NCI-H187 (cell line): ENCODE data around the gene COG5.
"Not testable (repeated sequence)": the region's sequence is repeated elsewhere in the genome, so short reads cannot be mapped to it uniquely, and the experiment has no call there.

ENCODE experiments used
- DNase-seq, 2 experiments: peaks; one replicate each; lab custom pipeline; 2025; lab: John Stamatoyannopoulos, UW

Gene COG5

GRCh38 chr7:107579885-107580715, 16.4 kb upstream of the COG5 start, which contains the start of gene BCAP29:
Gene BCAP29, plus strand, starts transcription at chr7:107580246. Its CDS starts 527 bp downstream, at chr7:107580773.
- peak; percentile 54 to 59 for DNase-seq

- no peak for DNase-seq
These were observed 15.8 kb upstream of the COG5 start for GRCh38 chr7:107579554-107579884.

GRCh38 chr7:107573537-107573936, 9.8 kb upstream of the COG5 start:
- no peak for DNase-seq

- no peak for DNase-seq
These were observed 6.6 kb upstream of the COG5 start for GRCh38 chr7:107570298-107570697.

GRCh38 chr7:107564553-107565298, 1.0 kb upstream of the COG5 start:
- DNase-seq: no peak

- no peak for DNase-seq
These were observed 492 bp downstream of the COG5 start for GRCh38 chr7:107563081-107563774.

GRCh38 chr7:107560898-107561516, 2.7 kb downstream of the COG5 start:
- no peak for DNase-seq

- no peak for DNase-seq
These were observed 3.9 kb downstream of the COG5 start for GRCh38 chr7:107559864-107560263.

GRCh38 chr7:107555893-107556292, 7.8 kb downstream of the COG5 start:
- DNase-seq: no peak

GRCh38 chr7:107551936-107552335, 11.8 kb downstream of the COG5 start:
- no peak for DNase-seq

GRCh38 chr7:107544848-107545591, 18.7 kb downstream of the COG5 start:
- DNase-seq: no peak

GRCh38 chr7:107543338-107543993, 20.3 kb downstream of the COG5 start:
- DNase-seq: no peak

GRCh38 chr7:107538001-107538400, 25.7 kb downstream of the COG5 start:
- DNase-seq: peak in 1 of 2 experiments; percentile 49

- not testable (repeated sequence) for DNase-seq
These were observed 26.5 kb downstream of the COG5 start for GRCh38 chr7:107537228-107537627.

GRCh38 chr7:107534139-107534538, 29.6 kb downstream of the COG5 start:
- DNase-seq: no peak

- no peak for DNase-seq
These were observed 33.0 kb downstream of the COG5 start for GRCh38 chr7:107530751-107531150.

- DNase-seq: no peak
These were observed 35.3 kb downstream of the COG5 start for GRCh38 chr7:107528461-107528860.

GRCh38 chr7:107527196-107527595, 36.5 kb downstream of the COG5 start:
- DNase-seq: no peak

GRCh38 chr7:107526672-107527071, 37.0 kb downstream of the COG5 start:
- DNase-seq: no peak

GRCh38 chr7:107506674-107507339, 56.9 kb downstream of the COG5 start:
- no peak for DNase-seq
